GM23248 (cell line): ENCODE measurements around the gene SNTG2. TPM values are rescaled to one million over a fixed set of nuclear protein-coding genes. Genes with fewer than 3 reads are reported as not detected.

Experiments used
- DNase-seq: peaks from one replicate; pipeline ENCODE4 v3.0.0-alpha.2; 2015
- H2AFZ ChIP-seq: fragments of 200-600 bp; sonication (generic); 2 replicates; pipeline ENCODE4 v1.6.1; 2016; ENCODE audit warnings: antibody characterized with exemption
- H3F3A ChIP-seq: fragments of 200-600 bp; sonication (generic); 2 replicates; pipeline ENCODE4 v1.6.1; 2016; ENCODE audit warnings: mild to moderate bottlenecking, antibody characterized with exemption, mixed run types; ENCODE audit not compliant: insufficient read depth
- H3K27ac ChIP-seq: fragments of 200-600 bp; sonication (generic); 2 replicates; pipeline ENCODE4 v1.5.1; 2016; ENCODE audit warnings: mild to moderate bottlenecking
- H3K27me3 ChIP-seq: fragments of 200-600 bp; sonication (generic); replicated peaks from 2 replicates; pipeline ENCODE4 v1.6.1; 2016; ENCODE audit warnings: mild to moderate bottlenecking; ENCODE audit not compliant: insufficient read depth
- H3K36me3 ChIP-seq: fragments of 200-600 bp; sonication (generic); 2 replicates; pipeline ENCODE4 v1.6.1; 2016; ENCODE audit warnings: low read depth, mild to moderate bottlenecking
- H3K4me1 ChIP-seq: fragments of 200-600 bp; sonication (generic); 2 replicates; pipeline ENCODE4 v1.6.1; 2016; ENCODE audit warnings: mild to moderate bottlenecking; ENCODE audit not compliant: insufficient read depth
- H3K4me2 ChIP-seq: fragments of 200-600 bp; sonication (generic); one replicate; pipeline ENCODE4 v1.6.1; 2016; ENCODE audit warnings: mild to moderate bottlenecking; ENCODE audit not compliant: unreplicated experiment
- H3K4me3 ChIP-seq: fragments of 200-600 bp; sonication (generic); 2 replicates; pipeline ENCODE4 v1.5.1; 2016; ENCODE audit warnings: mild to moderate bottlenecking
- H3K79me2 ChIP-seq: fragments of 200-600 bp; sonication (generic); 2 replicates; pipeline ENCODE4 v1.6.1; 2016; ENCODE audit warnings: mild to moderate bottlenecking; ENCODE audit not compliant: insufficient read depth
- H3K9ac ChIP-seq: fragments of 200-600 bp; sonication (generic); 2 replicates; pipeline ENCODE4 v1.6.1; 2016; ENCODE audit warnings: mild to moderate bottlenecking
- H3K9me2 ChIP-seq: fragments of 200-600 bp; sonication (generic); 2 replicates; pipeline ENCODE4 v1.6.1; 2016; ENCODE audit warnings: mixed run types, mild to moderate bottlenecking, moderate library complexity; ENCODE audit not compliant: insufficient read depth
- H3K9me3 ChIP-seq: fragments of 200-600 bp; sonication (generic); one replicate; pipeline ENCODE4 v1.6.1; 2017; ENCODE audit warnings: low read depth
- H4K20me1 ChIP-seq: fragments of 200-600 bp; sonication (generic); 2 replicates; pipeline ENCODE4 v1.6.0; 2016; ENCODE audit not compliant: insufficient read depth
- EZH2 ChIP-seq: fragments of 200-600 bp; sonication (generic); IDR thresholded peaks from 2 replicates; pipeline ENCODE4 v1.6.1; 2018; ENCODE audit warnings: antibody characterized with exemption, mild to moderate bottlenecking; ENCODE audit not compliant: insufficient read depth, poor library complexity, severe bottlenecking
- EZH2phosphoT487 ChIP-seq: fragments of 200-600 bp; sonication (generic); IDR thresholded peaks from 2 replicates; pipeline ENCODE4 v1.6.1; 2018; ENCODE audit warnings: antibody characterized with exemption, moderate library complexity, mild to moderate bottlenecking, low read depth; ENCODE audit not compliant: insufficient read depth
- WGBS, 2 experiments: methylation state at CpG; one replicate each; pipeline ENCODE4 v1.1.6; 2015 to 2017; ENCODE audit warnings: low lambda C conversion rate in 2 of 2, low coverage in 1 of 2; ENCODE audit errors: missing lambda C conversion rate in 2 of 2; 5-methylcytosine and 5-hydroxymethylcytosine counted together
- in situ Hi-C: fragments of 300-500 bp; cut with MboI; formaldehyde crosslinking; loops from 2 replicates; pipeline ENCODE4 v1.15.0; 2020
- polyA plus RNA-seq: library from polyadenylated mRNA; unstranded; fragments of >200 nt; fragmentation: Nextera tagmentation; extraction: Ambion mirVana; gene quantifications from 2 replicates; pipeline ENCODE4 v1.2.1, GENCODE V29; 2016
- total RNA-seq: library from RNA; depleted of rRNA; stranded (reverse); fragments of >200 nt; shearing (Covaris generic); gene quantifications from 2 replicates; pipeline ENCODE4 v1.2.3, GENCODE V29; 2014

Gene SNTG2
- total and polyA plus RNA-seq, 2 experiments from 2014 or later: not detected

- H2AFZ ChIP-seq: no peak overlapping the region
- H3K27ac ChIP-seq: no peak overlapping the region
- H3K9ac ChIP-seq: no peak overlapping the region
- no peak for TF ChIP-seq EZH2phosphoT487
- no peak for TF ChIP-seq EZH2
- DNase-seq: no peak
- no peaks in the 10 kb centered on the region for H3K4me1 ChIP-seq
- no peak overlapping the region for H3K4me2 ChIP-seq
- no peaks in the 10 kb centered on the region for H3K79me2 ChIP-seq
- no peaks in the 10 kb centered on the region for H3K9me2 ChIP-seq
- no peaks in the 10 kb centered on the region for H4K20me1 ChIP-seq
- no peaks in the 10 kb centered on the region for H3F3A ChIP-seq
- WGBS, 2 experiments: 27 to 32% methylated on average over 7 of the region's 7 CpGs
- in situ Hi-C loops: no loop called here
- no peaks in the 10 kb centered on the region for H3K36me3 ChIP-seq
- no peak overlapping the region for H3K4me3 ChIP-seq
- H3K9me3 ChIP-seq: no peaks in the 10 kb centered on the region
- H3K27me3 ChIP-seq: no peaks in the 10 kb centered on the region
These were observed 34.8 kb downstream of the SNTG2 start for GRCh38 chr2:985317-985898.

GRCh38 chr2:987789-988188 lies 37.1 kb downstream of the SNTG2 start:
- no peak overlapping the region for H3K4me3 ChIP-seq
- H3K36me3 ChIP-seq: no peaks in the 10 kb centered on the region
- H3K9ac ChIP-seq: no peak overlapping the region
- no peak overlapping the region for H3K27ac ChIP-seq
- no peaks in the 10 kb centered on the region for H4K20me1 ChIP-seq
- H3K9me2 ChIP-seq: no peaks in the 10 kb centered on the region
- H3F3A ChIP-seq: no peaks in the 10 kb centered on the region
- H2AFZ ChIP-seq: no peak overlapping the region
- in situ Hi-C loops: no loop called here
- WGBS, 2 experiments: 54 to 60% methylated on average over 16 of the region's 16 CpGs
- no peak overlapping the region for H3K4me2 ChIP-seq
- TF ChIP-seq EZH2phosphoT487 (no peak), EZH2 (no peak)
- H3K27me3 ChIP-seq: no peaks in the 10 kb centered on the region
- no peak for DNase-seq
- no peaks in the 10 kb centered on the region for H3K4me1 ChIP-seq
- H3K79me2 ChIP-seq: no peaks in the 10 kb centered on the region
- H3K9me3 ChIP-seq: no peaks in the 10 kb centered on the region

GRCh38 chr2:989781-990467 lies 39.3 kb downstream of the SNTG2 start:
- H3K4me3 ChIP-seq: no peak overlapping the region
- H3K4me1 ChIP-seq: no peaks in the 10 kb centered on the region
- H3K79me2 ChIP-seq: no peaks in the 10 kb centered on the region
- no peak overlapping the region for H3K9ac ChIP-seq
- in situ Hi-C loops: no loop called here
- no peaks in the 10 kb centered on the region for H3K36me3 ChIP-seq
- H3K9me3 ChIP-seq: no peaks in the 10 kb centered on the region
- H4K20me1 ChIP-seq: no peaks in the 10 kb centered on the region
- DNase-seq: no peak
- H3K9me2 ChIP-seq: no peaks in the 10 kb centered on the region
- H3K27me3 ChIP-seq: no peaks in the 10 kb centered on the region
- no peak for TF ChIP-seq EZH2phosphoT487
- no peak for TF ChIP-seq EZH2
- no peak overlapping the region for H3K27ac ChIP-seq
- no peak overlapping the region for H2AFZ ChIP-seq
- H3K4me2 ChIP-seq: no peak overlapping the region
- no peaks in the 10 kb centered on the region for H3F3A ChIP-seq
- 35 to 46% methylated on average over 8 of the region's 8 CpGs for WGBS, 2 experiments

- H3K36me3 ChIP-seq: no peaks in the 10 kb centered on the region
- no peak overlapping the region for H2AFZ ChIP-seq
- H3K9ac ChIP-seq: no peak overlapping the region
These were observed 40.3 kb downstream of the SNTG2 start for GRCh38 chr2:990970-991369.

More at GRCh38 chr2:990970-991369, 40.3 kb downstream of the SNTG2 start:
- Histone ChIP-seq H3K27ac (no peak overlapping the region), H3K79me2 (no peaks in the 10 kb centered on the region), H3K4me3 (no peak overlapping the region), H3K4me2 (no peak overlapping the region), H3K27me3 (no peaks in the 10 kb centered on the region), H3K9me3 (no peaks in the 10 kb centered on the region), H4K20me1 (no peaks in the 10 kb centered on the region), H3K4me1 (no peaks in the 10 kb centered on the region), H3F3A (no peaks in the 10 kb centered on the region), H3K9me2 (no peaks in the 10 kb centered on the region)
- in situ Hi-C loops: no loop called here
- TF ChIP-seq EZH2: no peak
- no peak for TF ChIP-seq EZH2phosphoT487
- no peak for DNase-seq
